ENCODE data around the gene CDH4.

The CDH4 gene

GRCh38 chr20:61655591-61655990 lies 403.5 kb downstream of the CDH4 start:
- DNase-seq (ENCODE audit: low read depth) = no peak

GRCh38 chr20:61656198-61656597 lies 404.1 kb downstream of the CDH4 start:
- no peak for DNase-seq (ENCODE audit: low read depth)

GRCh38 chr20:61657721-61658377 lies 405.8 kb downstream of the CDH4 start:
- no peak for DNase-seq (ENCODE audit: low read depth)

GRCh38 chr20:61658563-61658962 lies 406.5 kb downstream of the CDH4 start:
- no peak for DNase-seq (ENCODE audit: low read depth)

GRCh38 chr20:61659246-61659993 lies 407.4 kb downstream of the CDH4 start:
- no peak for DNase-seq (ENCODE audit: low read depth)

DNA sequence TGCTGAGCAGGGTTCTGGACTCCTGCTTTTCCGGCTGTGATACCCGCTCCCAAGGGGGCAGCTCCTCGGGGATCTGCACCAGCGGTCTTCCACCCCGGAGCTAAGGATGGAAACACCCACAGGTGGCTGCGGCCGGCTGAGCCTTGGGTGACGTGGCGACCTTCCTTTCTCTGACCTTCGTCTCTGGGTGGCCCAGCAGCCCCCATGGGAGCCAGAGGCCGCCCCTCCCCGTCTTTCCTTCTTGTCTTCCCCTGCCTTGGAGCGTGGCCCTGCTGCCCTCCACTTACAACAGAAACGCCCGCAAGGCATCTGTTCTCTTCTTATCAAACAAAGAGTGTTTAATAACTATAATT lies 407.9 kb downstream of the CDH4 start:
- DNase-seq (ENCODE audit: low read depth) = no peak

DNA sequence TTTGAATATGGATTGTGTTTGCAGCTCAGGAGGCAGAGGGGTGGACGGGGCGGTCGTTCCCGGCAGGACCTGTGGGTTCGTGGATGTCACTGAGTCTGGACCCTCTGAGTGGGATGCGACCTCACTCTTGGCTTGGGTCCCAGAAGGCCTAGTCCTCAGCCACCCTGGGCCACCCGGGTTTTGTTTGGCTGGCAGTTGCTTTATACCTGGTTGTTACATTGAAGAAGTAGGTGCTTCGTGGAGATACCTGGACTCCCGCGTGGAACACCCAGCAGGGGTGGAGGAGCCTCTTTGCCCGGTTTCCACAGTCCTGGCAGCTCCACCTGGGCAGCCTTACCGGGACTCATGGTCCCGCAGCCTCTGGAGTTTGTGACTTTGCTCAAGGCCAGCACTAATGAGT lies 408.5 kb downstream of the CDH4 start:
- DNase-seq (ENCODE audit: low read depth) = no peak

GRCh38 chr20:61661025-61661424 lies 409.0 kb downstream of the CDH4 start:
- no peak for DNase-seq (ENCODE audit: low read depth)

GRCh38 chr20:61661583-61661982 lies 409.5 kb downstream of the CDH4 start:
- no peak for DNase-seq (ENCODE audit: low read depth)

GRCh38 chr20:61662226-61662967 lies 410.3 kb downstream of the CDH4 start:
- no peak for DNase-seq (ENCODE audit: low read depth)

DNA sequence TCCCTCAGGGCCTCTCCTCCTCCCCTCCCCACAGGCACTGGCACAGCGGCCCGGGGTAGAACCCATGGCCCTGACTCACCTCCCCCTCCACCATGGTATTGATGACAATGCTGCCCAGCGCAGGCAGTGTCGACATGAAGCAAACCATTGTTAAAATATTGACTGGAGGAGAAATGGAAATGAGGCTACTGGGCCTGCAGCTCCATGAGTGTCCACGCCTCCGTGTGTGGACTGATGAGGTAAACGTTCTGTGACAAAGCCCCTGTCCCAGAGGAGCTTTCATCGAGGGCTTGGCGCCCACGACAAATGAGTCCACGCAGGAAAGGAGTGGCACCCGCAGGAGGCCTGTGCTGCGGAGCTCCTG lies 410.9 kb downstream of the CDH4 start:
- no peak for DNase-seq (ENCODE audit: low read depth)

GRCh38 chr20:61663521-61664425 lies 411.7 kb downstream of the CDH4 start:
- no peak for DNase-seq (ENCODE audit: low read depth)

DNA sequence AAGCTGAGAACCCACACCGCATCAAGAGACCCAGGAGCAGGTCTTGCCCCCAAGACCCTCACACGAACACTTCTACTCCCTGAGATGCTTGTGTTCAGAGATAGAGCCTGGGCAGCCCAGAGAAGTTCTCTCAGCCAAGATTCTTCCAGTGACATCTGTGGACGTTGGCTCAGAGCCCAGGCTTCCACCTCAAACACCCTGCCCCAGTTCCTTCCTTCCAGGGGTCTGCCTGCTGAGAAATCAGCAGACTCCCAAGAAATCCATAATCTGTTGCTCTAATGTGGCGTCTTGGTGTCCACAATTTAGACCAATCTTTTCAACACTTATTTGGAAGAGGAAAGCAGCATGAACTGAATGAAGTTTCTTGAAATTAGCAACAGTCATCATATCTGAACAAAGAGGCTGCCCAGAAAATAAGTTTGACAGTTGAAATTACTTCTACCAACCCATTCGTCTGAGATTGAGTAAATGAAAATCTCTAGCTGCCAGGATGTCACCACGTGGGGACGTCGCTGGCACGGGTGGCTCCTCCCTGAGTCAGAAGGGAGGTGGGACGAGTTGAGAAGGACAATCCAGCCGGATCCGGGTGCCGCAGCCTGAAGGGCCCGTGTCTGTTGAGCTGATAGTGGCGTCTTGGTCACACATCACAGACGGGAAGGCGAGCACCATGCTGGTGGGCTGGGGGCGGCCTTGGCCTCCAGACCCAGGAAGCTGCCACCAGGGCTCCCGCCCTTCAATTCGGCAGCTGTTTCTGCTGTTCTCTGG lies 412.7 kb downstream of the CDH4 start:
- no peak for DNase-seq (ENCODE audit: low read depth)

DNA sequence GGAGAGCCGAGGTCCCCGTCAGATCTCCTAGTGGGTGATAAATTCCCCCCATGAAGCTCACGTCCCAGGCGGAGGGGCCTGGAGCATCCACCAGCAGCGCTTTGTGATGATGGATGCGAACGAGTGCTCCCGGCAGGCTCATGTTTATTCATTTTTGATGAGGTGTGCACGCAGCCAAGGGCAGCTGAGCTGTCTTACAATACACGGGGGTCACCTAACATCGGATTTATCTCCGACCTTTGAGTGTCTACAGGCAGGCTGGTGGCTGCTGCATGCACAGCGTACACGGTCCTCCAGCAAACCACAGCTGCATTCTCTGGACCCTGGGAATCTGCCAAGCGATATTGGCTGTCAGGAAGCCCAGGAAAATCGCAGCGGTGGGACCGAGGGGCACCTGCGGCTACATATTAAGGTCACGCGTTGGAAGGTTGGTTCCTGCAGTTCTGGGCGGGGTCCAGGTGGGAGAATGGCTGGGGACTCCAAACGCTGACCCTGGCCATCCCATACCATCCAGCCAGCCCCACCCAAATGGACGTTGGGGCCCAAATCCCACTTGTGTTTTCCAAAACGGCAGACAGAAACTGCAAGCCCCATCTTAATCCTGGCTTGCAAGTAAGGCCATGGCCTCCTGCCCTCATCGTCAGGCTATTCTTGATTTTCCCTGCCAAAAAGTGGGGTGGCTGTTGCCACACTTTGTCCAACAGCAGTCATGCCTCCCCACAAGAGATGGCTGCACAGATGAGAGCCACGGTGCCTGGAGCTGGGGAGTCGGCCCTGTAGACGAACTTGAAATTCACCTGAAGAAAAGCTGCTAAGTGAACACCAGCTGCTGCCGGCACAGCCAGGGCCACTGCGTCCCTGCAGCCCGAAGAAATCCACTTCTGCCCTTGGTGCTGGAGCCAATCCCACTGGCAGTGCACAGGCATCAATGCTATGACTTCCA lies 413.7 kb downstream of the CDH4 start:
- DNase-seq (ENCODE audit: low read depth) = no peak

GRCh38 chr20:61666471-61666832 lies 414.4 kb downstream of the CDH4 start:
- DNase-seq (ENCODE audit: low read depth) = no peak

DNA sequence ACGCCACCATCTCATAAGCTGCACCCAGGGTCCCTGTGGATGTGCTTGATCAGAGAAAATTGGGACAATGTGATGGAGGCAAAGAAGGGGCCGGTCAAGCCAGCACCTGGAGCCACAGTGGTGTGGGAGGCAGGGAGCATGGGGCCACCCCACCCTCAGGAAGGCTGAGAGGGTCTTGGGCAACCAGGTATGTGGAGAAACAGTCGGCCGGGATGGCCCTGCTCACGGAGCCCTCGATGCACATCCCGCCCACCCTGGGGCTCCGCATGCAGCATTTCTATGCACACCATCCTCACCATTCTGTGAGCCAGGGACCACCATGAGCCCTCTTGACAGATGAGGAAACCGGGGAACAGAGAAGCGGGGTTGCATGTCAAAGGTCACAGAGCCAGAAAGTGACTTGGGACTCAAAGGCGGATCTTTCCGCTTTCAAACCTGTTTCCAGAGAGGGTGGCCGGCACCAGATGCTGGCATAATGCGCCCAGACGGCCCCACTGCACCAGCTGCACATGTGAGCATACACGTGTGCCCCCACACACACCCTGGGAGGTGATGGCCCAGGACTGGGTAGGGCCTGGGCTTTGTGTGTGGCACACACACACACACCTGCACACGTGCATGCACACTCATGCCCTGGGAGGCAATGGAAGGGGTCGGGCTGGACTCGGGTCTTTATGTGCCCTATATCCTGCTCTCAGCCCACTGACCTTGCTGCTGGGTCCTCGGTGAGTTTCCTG lies 415.2 kb downstream of the CDH4 start:
- no peak for DNase-seq (ENCODE audit: low read depth)

DNA sequence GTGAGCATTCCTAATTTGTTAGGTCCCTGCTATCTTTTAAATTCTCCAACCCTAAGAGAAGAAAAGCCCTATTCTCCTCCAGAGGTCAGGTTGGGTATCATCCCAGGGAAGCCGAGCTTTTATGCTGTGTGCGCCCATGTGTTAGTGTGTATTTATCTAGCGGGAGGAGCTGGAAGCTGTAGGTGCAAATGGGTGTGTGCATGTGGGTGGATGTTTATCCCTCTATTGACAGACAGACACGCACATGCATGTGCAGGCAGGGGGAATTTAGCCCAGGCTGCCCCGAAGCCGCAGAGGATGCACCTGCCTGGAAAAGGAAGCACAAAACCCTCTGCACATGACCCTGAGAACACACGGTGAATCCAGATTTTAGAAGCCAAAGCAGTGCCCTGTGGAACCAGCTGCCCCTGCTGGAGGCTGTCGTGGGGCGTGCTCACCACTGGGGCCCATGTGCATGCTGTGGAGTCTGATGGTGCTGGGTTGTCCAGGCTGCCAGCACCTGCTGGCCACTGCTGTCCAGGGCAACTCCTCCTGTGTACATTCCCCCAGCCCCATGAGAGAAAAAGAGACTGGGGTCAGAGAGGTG lies 416.1 kb downstream of the CDH4 start:
- DNase-seq (ENCODE audit: low read depth) = no peak

DNA sequence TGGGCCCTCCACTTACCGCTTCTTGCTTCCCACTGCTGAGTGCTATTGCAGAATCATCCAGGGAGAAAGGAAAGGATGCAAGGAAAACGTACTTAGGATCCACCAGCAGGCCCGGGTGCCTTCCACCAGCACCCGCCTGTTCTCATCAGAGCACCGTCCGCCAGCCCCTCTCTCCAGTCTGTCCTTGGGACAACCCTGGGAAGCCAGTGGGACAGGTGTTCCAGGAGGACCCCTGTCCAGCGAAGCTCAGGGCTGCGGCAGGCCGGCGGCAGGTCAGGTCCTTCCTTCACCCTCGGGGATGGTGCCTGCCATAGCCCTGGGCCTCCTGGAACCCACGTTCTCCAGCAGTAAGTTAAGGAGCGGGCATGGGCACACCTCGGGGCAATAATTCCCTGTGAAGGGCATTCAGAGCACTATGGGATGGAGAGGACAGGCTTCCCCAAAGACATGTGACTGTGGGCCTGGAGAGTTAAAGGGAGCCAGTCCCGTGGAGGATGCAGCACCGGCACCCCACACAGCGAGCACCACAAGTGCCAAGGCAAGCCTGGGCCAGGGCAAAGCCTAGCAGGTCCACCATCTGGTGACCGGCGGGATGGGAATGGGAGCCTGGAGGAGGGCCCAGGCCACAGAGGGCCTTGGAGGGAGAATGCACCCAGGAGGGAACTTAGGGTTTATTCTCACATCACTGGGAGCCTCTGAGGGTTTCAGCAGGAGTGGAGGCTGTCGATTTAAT lies 416.9 kb downstream of the CDH4 start:
- no peak for DNase-seq (ENCODE audit: low read depth)

DNA sequence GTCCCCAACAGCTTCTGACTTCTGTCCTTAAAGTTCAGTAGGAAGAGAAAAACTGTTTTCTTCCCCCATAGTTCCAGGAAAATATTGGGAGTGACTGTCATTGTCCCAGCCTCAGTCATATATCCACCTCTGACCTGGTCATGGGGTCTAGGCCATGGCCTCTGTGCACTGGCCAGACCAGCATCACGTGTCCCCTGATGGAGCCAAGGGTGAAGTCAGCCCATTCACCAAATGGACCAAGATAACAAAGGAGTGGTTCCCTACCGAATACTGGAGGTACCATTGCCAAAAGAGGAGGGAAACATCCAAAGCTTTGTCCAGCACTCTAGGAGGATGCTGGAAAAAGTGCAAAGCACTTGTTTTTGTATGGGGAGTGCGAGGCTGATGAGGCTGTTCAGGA lies 418.2 kb downstream of the CDH4 start:
- no peak for DNase-seq (ENCODE audit: low read depth)

All from fibroblast of the conjunctiva (primary cell).